ENCODE measurements around the gene PDHX.
A peak's percentile ranks its signal among the peaks of the same experiment; 100 is the strongest.

PDHX gene

DNA sequence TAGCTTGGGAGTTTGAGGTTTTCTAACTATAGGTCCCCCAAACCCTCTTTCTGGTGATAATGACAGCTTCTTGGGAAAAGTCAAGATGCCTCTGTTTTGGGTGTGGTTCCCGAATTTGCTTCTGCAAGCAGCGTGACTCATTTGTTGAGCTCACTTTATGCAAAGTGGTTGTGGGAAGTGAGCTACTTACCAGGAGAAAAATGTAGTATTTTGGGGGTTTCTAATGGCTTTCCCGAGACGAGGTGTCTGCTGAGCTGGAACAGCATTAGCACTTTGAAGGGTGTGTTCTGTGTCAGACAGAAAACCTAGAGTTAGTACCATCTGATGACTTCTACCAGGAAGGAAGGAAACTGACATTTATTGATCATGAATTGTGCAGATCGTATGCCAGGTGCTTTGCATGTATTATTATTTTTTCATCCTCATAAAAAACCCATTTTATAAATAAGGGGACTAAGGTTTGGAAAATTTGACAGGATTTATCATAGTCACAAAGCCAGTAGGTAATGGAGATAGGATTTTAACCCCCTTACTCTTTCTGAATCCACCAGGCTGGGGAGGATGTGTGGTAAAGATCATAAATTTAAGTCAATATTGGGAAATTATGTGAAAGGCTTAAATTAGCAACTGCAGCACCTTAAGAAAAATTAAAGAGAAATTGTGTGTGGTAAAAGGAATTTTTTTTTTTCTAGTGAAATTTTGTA is 113.7 kb downstream of the PDHX start:
- DNase-seq, result no peak

DNA sequence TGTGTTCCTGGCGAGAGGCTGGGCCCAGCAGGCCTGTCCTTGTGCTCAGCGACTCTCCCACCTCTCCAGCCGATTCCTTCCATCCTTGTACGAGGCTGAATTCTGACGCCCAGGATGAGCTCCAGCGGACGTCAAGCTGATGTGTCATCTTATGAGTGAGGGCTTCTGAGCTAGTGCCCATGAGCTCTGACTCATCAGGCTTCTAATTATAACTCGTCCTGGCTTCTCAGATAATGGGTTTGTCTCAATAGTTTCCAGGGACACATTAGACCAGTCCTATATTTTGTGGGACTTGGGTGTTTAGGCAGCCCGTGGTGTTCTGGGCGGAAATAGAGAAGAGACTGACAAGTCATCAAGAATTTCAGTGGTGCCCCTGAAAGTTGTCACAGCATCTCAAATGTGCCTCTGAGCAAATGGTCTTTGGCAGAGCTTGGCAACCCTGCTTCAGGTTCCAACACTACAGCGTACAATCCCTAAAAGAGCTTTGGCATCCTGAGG is 114.3 kb downstream of the PDHX start:
- peak; percentile 6 for DNase-seq

DNA sequence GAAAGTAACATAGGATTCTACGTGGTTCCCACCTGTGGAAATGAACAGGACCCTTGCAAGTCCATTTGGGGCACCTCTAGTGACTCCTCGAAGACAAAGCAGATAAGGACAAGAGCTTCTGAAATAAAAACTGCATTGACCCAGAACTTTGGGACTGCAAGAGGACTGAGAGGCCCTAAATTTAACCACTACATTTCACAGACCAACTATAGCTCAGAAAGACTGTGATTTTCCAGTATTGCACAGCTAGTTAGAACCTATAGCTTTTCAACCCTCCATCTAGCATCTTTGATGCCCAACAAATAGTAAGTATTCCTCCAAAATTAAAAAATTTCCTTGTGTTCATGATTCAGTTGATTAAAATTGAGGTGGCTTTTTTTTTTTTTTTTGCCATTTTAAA is 114.9 kb downstream of the PDHX start:
- no peak for DNase-seq

DNA sequence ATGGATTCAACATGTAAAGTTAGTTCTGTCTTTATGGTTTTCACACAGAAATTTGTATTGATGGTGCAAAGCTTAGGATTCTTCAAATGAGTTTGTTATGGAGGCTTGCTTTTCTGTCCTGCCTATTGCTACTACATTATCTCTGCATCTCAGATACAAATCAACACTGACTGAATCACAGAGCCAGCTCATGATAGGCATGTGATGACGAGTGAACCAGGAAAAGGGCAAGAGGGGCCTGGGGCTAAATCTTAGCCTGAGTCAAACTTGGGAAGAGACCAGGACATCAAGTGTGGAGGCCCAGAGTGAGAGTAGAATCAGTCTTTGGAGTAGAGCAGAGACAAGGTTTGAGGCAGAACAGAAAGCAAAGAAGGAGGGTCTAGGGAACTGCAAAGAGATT is 115.4 kb downstream of the PDHX start:
- DNase-seq, result no peak

DNA sequence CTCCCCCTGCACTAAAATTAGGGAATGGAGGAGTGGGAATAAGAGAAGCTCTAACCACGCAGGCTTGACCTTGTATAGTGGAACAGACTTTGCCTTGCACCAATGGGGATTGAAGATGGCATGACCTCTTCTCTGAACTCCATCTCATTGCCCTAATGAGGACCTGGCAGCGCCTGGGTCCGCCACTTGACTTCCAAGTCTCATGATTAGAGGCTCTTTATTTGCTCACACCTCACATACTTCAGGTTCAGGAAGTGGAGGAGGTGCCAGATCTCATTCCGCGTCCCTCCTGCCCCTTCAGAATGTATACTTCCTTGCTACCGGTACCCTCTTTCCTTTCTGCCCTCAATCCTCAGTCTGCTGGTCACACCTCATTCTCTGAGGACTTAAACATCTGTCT is 116.6 kb downstream of the PDHX start:
- no peak for DNase-seq

DNA sequence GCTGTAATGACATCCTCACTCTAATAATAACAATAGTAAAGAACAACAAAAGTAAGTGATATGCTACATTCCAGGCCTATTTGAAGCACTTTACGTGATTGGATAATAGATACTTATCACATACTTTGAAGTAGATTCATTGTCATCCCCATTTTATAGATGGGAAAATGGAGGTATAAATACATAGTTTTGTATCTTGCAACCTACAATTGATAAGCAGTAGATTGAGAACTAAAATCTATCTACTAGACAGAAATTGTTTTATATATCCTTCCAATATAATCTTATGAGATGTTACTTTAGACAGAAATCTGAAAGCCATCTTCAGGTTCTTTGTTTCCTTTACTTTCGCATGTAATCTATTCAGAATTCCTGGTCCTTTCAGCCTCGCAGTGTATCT is 118.0 kb downstream of the PDHX start:
- no peak for DNase-seq

DNA sequence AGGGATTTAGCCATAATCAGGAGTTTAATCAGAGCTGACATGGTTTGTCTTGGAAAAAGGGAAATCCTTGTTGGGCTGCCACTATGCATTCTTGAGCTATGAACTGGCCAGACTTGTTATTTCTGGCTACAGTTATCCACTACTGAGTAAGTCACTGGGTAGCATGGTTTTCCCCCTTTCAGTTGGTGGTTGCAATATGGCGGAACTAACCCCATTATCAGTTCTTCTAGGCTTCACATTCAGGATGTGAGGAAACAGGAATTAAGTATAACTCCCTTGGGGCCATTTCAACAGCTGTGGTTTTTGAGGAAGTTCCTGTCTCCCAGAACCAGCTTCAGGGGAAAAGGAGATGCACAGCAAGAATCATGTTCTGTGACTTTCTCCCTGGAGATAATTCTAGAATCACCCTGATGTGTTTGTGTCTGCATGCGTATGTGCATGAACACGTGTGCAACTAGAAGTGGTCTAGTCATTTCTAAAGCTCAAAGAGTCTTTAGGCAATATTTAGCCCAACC is 119.5 kb downstream of the PDHX start:
- no peak for DNase-seq

DNA sequence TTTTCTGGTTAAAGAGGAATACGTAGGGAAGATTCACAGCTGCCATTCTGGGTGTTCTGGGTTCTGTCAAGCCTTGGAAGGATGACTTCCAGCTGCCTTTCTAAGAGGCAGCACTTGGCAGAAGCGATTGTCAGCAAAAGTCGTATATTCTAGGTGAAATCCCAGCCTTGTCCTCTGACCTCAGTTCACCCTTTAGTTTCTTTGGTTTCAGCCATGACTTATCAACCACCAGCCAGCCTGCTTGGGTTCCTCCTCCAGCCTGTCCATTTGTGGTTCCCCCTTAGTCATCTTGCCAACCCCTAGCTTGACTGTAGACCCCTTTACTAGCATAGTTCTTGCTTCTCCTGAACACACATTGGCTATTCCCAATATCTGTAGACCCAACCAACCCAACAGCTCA is 120.2 kb downstream of the PDHX start:
- no peak for DNase-seq

DNA sequence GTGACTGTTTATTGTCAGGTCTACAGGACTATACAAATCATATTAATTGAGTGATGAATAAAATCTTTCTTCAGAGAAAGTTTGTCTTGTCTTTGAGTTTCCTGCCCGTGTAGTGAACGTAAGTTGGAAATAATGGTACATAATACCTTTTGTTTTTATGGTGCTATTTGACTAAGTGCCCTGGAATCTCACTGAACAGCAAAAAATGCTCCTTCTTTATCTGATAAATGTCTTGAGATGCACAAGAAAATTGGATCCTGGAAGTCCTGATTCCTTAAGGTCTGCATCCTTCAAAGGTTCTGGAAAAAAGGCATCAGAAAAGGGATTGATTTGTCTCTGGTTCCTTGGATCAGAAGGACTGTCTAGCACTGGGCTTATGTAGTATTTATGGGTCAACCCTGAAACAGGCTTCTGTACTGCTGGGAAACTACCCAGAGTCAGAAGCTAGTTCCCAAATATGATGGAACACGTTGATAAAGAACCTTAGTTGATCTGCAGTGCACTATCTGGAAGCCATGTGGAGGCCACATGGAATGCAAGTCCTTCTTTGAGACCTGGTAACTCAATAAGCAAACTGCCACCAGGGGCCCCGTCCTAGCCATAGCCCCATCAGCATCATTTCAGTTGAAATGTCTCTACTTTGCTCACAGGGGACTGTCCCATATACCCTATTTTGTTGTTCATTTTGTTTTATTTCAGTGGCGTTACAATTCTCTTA is 122.0 kb downstream of the PDHX start:
- DNase-seq, result no peak

DNA sequence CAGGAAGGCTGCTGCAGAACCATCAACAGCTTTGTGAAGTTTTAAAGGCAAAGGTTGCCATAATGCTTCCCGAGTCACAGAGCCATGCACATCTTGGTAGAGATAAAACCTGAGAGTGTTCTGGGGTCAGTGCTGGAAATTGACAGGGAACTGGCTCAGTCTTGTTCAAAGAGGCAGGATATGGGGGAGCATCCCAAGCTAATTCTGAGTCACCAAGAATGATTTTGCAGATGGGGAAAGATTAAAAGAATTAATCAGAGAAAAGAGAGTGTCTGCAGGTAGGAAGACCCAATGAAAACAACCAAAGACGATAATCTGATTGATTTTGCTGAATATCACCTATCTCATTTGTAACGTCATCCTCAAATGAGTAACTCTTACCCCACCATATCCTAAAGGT is 122.7 kb downstream of the PDHX start:
- no peak for DNase-seq

DNA sequence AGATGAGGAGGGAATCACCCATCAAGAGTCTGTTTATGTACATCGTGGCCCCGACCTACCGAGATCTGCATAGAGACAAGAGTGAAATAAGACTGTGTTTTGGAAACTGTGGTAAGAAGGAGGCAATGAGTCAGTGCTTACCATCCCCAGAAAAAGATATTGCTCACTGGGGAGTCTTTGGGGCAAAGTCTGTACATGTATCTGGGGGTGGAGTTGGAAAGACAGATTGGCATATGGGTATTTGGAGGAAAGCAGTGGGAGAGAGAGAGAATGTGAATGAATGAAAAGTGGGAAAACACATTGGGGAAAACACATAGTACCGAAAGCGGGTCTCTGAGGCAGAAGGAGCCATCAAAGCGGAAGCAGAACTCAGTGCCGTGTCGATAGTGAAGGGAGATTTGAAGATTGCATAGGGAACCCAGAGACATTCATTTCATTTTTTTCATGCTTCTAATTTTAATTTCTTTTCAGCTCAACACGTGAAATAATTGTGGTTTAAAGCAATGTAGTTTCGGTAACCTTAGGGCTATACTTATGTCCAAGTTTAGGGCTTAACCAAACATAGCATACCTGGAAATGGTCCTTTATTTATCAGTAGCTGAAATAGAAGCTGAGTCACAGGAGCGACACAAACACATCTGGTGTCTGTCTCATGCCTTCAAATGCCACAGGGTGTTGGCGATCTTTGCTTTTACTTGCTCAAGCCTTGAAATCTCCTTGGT is 124.0 kb downstream of the PDHX start:
- no peak for DNase-seq

DNA sequence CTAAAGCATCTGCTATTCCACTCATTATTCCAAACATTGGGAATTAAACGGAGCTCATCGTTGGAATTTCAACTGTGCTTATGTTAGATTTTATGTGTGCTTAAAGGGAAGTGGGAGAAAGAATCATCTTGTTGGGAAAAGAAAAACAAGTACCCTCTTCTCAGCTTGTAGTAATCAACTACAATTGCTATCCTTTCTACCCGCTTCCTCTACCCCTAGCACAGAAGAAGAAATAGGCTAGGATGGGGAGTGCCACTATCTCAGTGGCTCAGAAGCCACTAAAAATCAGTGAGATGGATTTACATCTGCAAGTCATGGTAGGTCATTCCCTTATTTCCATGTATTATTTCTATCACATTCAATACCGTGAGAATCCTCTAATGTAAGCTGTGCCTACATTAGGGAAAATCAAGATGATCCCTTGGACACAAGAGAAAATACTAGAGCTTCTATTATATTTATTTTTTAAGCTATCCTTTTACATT is 124.7 kb downstream of the PDHX start:
- no peak for DNase-seq

DNA sequence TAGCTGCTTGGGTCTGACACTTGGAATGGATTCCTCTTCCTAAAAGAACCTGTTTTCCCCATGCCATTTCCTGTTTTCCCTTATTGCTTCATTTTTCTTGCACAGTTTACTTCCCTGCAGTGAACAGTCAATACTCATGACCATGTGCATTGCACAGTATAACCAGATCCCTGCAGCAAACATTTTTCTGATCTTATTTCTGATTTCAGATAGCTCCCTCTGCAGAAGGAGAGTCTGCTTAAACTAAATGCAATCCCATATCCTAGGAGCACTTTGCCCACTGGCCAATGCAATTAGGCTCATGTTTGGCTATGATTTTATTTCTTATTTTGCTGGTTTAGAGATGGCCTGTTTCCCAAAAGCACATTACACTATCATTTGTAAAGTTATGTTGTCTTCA is 125.8 kb downstream of the PDHX start:
- no peak for DNase-seq

DNA sequence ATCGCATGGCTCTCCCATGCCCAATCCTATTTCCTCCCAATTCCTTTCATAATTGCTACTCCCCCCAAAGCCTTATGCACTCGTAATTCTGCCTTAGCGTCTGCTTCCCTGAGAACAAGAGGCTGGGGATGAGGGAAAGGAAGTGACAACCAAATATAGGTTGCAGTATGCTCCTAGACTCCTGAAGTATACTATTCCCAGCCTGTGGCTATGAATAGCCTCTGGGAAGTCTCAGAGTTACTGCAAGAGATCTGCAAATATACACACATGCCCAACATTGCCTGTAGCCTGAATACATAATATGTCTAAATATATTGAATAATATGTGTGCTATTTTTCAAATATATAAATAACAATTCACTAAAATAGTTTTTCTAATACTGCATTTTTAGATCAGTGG is 126.5 kb downstream of the PDHX start:
- DNase-seq, result no peak

DNA sequence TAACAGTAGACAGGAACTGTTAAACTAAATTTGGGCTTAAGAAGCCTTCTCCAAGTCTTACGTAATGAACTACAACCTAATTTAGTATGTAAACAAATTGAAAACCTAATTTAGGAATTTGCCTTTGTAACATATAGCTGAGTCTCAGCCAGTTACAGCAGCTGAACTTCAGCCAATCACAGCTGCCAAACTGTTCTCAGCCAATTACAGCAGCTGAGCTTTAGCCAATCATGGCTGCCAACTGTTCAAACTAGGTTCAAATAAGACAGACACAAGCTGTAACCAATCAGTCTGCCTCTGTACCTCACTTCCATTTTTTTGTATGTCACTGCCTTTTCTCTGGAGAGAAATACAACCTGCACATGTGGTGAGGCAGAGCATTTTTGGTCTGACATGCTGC is 127.5 kb downstream of the PDHX start:
- DNase-seq, result no peak

DNA sequence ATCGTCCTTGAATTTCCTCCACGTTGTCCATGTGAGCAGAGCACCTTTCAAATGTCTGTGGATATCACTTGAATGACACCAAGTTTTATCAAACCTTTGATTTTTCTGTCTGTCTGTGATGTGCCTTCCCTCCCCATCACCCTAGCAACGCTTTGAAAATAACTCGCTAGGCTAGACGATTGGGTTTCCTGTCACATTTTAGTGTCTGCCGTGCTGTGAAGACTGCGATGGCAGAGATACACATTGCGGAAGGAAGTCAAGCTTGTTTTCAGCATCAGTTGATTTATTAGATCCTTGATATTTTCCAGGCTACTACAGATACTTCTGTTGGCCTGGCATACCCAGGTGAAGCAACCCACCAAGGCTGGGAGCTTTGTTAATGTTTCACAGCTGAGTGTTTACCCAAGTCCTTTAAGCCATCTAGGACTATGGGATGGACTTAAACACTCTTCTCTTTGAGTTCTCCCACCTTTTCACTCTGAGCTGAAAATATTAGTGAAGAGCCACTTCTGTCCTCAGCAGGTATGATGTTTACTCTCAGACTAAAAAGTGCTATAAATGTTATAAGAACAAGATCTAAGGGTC is 128.9 kb downstream of the PDHX start:
- DNase-seq, result no peak

Data from NCI-H146 (cell line).